GM20431 (cell line): ENCODE results near the gene GIGYF2.

Experiments used
- in situ Hi-C: fragments of 300-500 bp; cut with MseI, MboI; formaldehyde crosslinking; loops from one replicate; pipeline ENCODE4 v1.15.0; 2020; ENCODE audit warnings: low sequenced_read_pairs; ENCODE audit not compliant: unreplicated experiment

The GIGYF2 gene

GRCh38 chr2:232876161-232876977 lies 179.2 kb downstream of the GIGYF2 start:
- in situ Hi-C loops, result no loop called here

DNA sequence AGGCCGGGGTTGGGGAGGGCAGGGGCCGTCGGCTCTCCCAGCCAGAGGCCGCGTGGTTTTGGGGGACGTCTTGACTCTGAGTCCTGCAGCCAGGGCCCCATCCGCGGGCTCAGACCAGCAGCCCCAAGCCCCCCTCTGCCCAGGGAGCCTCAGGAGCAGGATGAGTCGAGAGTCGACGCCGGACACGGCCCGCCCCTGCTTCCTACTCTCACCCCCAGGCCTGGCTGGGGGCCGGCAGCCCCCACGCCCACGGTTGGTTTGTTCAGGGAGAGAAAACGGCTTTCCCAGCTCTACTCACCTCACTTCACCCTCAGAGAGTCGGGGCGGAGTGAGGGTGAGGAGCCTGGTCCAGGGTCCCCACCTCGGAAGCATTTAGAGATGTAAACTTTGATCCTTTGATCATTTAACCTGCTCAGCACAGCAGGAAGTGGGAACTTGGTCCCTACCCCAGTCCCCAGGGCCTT lies 179.9 kb downstream of the GIGYF2 start:
- in situ Hi-C loops, result no loop called here

GRCh38 chr2:232877940-232878511 lies 180.9 kb downstream of the GIGYF2 start:
- in situ Hi-C loops, result no loop called here

- in situ Hi-C loops, result no loop called here
Measured at GRCh38 chr2:232878855-232879617, 181.9 kb downstream of the GIGYF2 start.

DNA sequence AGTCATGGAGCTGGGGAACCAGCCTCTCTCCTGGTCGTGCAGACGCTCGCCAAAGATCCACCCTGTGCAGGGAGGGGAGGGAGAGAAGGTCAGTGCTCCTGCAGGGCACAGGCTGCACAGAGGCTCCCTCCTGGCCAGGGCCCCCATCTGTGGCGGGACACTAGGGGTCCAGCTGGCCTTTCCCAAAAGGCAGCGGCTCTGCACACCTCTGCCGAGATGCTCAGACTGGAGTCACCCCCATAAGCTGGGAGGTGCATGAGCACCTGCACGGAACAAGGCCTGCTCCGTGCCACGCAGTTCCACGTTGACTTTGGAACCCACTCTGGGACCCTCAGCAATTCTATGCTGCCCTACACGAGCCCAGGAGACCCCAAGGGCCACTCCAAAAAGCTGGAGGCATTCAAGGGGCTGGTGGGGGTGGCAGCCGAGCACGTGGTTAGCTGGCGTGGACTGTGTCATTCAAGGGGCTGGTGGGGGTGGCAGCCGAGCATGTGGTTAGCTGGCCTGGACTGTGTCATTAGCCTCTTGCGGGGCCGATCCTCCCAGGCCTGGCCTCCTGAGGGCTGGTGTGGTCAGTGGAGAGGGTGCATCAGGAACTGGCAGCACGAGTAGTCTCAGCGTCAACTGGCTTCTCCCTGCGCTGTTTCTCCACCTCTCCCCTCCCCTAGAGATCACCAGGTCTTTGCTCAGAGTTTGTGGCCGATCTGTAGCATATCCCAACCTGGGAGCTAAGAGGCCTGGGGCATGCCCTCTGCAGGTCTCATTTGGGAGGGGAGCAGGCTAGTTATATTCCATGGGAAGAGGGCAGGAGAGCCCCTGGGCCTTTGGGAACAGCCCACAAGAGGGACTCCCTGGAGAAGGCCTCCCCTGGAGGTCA lies 182.7 kb downstream of the GIGYF2 start:
- in situ Hi-C loops, result no loop called here

GRCh38 chr2:232880764-232881351 lies 183.7 kb downstream of the GIGYF2 start:
- in situ Hi-C loops, result no loop called here

- in situ Hi-C loops, result no loop called here
Measured at GRCh38 chr2:232882085-232882484, 185.0 kb downstream of the GIGYF2 start.

- in situ Hi-C loops, result no loop called here
Measured at GRCh38 chr2:232882505-232883115, 185.5 kb downstream of the GIGYF2 start.

- in situ Hi-C loops, result no loop called here
Measured at GRCh38 chr2:232883116-232883721, 186.1 kb downstream of the GIGYF2 start.

DNA sequence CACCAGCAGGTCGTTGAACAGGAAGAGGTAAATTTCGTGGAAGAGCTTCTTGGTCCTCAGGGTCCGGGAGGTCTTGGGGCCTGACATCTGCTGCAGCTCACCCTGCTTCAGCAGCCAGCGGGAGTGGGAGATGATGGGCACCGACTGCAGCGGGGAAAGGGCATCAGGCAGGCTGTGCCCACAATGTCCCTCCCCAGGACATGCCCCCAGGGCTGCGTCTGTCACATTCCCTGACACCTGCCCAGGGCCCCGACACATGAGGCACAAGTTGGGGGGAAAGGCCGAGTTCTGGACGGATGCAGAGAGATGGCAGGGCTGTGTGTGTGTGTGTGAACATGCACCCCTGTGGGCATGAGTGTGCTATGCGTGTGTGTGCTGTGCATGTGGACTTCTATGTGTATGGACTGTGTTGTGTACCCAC lies 186.9 kb downstream of the GIGYF2 start:
- in situ Hi-C loops, result no loop called here

- in situ Hi-C loops, result no loop called here
Measured at GRCh38 chr2:232884549-232885263, 187.6 kb downstream of the GIGYF2 start.

- in situ Hi-C loops, result no loop called here
Measured at GRCh38 chr2:232885264-232885961, 188.3 kb downstream of the GIGYF2 start.

DNA sequence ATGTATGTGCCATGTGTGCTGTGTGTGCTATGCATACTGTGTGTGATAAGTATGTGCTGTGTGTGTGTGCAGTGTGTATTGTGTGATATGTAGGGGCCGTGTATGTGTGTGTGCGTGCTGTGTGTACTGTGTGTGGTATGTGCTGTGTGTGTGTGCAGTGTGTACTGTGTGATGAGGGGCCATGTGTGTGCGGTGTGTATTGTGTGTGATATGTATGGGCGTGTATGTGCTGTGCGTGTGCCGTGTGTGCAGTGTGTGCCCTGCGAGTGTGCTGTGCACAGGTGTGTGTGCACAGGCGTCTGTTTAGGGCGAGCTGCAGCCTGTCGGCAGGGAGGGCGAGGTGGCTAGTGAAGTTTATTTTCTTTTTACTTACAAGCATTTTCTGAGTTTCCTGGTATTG lies 189.0 kb downstream of the GIGYF2 start:
- in situ Hi-C loops, result no loop called here

DNA sequence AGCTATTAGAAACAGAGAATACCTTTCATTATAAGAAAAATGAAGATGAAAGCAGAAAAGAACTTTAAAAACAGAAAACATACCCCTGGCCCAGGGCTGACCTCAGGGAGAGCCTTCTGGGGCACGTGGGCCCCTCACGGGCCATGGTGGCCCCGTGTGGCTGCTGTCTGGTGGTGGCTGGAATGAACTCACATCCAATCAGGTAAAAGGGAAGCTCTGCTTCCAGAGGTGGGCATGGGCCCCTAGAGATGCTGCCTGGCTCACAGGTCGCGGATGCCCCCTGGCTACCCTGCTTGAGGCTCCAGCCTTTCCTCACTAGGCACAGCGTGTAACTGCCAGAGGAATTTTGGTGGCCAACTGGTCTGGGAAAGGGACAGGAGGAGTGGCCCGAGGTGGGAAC lies 189.5 kb downstream of the GIGYF2 start:
- in situ Hi-C loops, result no loop called here

- in situ Hi-C loops, result no loop called here
Measured at GRCh38 chr2:232887171-232887850, 190.2 kb downstream of the GIGYF2 start.

- in situ Hi-C loops, result no loop called here
Measured at GRCh38 chr2:232888099-232888836, 191.1 kb downstream of the GIGYF2 start.
